NCI-H1417 treated with DMSO at 0.1 percent for 48 hours (cell line): ENCODE results near the gene ZNF780B.
"Not testable (repeated sequence)": the region's sequence is repeated elsewhere in the genome, so short reads cannot be mapped to it uniquely, and the experiment has no call there.

Experiments
- DNase-seq: peaks from one replicate; lab custom pipeline; 2025; lab: John Stamatoyannopoulos, UW

ZNF780B gene

DNA sequence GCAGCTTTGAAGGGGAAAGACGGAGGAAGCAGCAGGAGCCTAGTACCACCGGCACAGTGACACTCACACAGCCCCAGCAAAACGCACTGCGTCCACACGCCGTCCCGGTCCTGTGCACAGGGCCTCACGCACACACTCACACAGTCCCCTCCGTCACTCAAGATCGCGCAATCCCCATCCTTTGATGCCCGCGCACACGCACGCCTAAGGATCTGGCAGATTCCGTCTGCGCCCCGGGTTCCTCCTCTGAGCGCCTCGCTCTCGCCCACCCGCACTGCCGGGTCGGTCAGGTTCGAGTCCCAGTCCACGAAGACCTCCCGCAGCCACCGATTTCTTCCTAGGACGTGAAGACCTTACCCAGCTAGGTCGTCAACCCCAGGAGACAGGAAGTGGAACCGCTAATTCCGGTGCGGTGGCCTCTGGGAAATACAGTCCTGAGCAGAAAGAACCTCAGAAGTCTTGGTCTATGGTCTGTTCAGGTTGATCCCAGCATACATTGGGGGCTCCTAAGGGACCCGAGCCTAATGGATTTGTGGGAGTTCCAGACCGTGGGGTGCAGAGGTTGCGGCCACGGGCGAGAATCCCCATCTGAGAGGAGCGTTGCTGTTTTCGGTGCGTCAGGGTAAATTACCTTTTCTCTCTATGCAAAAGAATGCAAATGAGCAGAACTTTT lies at the start of gene ZNF780B:
ZNF780B (minus strand) TSS at position 400 of the 673 bp plus-strand sequence. CDS start 5,899 bp downstream, outside the sequence.
- no peak for DNase-seq

DNA sequence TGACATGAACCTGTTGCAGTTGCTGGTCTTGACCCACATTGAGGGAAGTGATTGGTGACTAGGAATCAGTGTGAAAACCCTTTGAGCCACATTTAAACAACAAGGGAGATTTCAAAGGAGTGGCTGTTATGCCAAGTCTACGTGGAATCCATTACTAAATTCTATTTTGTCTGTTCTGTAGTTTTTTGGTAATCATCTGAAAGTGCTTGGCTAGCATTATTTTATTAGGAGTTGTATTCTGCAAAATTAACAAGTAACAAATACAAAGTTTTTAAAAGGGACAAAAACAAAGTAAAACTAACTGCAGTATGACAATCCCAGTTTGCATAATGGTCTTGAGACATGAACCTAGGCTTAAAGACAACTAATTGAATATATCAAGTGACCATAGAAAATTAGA lies 48.7 kb upstream of the ZNF780B start:
- DNase-seq = no peak

DNA sequence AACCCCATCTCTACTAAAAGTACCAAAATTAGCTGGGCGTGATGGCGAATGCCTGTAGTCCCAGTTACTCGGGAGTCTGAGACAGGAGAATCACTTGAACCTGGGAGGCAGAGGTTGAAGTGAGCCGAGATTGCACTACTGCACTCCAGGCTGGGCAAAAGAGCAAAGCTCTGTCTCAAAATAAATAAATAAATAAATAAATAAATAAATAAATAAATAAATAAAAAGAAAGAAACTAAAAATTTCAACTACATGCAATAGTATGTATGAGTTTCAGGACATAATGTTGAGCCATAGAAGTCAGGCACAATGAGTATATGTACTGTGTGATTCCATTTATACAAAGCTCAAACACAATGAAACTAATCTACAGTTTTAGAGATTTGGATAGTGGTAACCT lies 47.6 kb upstream of the ZNF780B start:
- DNase-seq = no peak

DNA sequence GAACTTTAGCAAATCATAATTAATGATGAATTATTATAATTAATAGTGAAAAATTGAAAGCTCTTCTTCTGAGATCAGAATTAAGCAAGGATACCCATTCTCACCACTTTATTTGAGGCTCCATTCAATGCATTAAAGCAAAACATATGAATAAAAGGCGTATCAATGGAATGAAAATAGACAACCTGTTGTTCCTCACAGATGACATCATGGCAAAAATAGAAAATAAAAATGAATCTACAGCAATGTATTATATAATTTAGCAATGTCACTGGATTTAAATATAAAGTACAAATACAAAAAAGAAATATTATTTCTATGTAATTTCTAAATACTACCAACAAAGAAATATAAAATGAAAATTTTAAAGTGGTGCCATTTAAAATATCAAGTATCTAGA lies 45.8 kb upstream of the ZNF780B start:
- no peak for DNase-seq

DNA sequence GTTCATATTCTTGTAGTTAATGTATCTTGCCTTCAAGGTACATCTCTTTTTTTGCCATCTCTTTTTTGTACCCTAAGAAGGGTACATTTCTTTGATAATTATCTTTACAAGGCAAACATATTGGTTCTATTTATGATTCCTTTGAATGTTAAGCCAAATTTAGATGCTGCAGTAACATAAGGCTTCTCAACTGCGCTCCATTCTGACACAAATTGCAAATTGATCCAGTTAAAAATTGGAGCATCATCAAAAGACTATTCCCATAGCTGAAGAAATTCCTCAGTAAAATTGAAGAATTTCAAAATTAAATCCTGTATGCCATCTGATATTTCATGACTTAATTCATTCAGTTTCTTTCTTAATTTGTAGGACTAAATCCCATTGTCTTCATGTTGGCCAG lies 37.4 kb upstream of the ZNF780B start:
- no peak for DNase-seq

DNA sequence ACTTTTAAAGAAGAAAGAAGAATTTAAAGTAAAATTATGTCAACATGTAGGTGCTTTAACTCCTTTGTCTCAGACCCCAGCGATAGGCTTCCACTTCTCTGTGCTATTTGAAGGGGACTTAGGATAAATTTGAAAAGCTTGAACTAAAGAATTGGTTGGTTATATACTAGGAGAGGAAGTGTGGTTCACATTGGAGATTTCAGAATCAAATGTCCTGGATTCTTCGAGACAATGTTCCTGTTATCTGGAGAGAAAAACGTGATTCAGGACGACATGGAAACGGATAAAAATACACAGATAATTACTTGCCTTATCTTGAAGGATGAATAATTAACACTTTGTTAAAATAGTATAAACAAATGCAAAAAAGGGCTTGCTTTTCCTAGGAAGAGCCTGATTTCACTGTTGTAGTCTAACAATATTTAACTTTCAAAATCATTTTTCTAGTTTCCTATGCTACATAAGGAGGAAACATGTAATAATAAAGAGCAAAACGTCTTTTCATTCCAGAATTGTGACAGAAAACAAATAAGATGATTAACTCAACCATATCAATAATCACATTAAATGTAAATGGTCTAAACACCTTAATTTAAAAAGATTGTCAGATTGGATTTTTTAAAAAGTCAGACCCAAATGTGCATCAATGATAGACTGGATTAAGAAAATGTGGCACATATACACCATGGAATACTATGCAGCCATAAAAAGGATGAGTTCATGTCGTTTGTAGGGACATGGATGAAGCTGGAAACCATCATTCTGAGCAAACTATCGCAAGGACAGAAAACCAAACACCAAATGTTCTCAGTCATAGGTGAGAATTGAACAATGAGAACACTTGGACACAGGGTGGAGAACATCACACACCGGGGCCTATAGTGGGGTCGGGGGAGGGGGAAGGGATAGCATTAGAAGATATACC lies 35.4 kb upstream of the ZNF780B start:
- DNase-seq = no peak

DNA sequence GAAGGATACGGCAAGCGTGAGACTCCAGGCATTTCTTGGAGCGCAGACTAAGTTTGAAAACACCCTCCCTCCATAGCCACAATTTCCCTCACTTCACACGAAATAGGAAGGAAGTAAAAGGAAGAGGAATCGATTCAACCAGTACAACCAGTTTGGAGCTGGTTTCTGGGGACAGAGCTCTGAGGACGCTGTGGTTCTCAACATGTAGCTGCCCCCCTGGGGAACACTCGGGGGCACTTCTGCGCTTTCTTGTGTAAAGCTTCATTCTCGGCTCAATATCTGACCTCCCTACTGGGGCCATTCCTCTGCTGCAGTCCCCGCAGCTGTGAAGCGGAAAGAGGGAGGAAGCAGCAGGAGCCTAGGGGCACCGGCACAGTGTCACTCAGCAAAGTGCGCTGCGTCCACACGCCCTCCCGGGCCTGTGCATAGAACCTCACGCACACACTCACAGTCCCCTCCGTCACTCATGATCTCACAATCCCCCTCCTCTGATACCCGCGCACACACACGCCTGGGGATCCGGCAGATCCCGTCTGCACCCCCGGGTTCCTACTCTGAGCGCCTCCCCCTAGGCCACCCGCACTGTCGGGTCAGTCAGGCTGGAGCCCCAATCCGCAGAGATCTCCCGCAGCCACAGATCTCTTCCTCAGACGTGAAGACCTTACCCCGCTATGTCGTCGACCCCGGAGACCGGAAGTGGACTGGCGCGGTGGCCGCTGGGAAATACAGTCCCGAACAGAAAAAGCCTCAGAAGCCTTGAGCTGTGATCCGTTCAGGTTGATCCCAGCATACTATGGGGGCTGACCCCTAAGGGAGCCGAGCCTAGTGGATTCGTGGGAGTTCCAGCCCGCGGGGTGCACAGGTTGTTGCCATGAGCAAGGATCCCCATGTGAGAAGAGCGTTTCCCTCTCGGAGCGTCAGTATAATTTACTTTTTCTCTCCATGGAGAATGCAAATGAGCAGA lies 34.5 kb upstream of the ZNF780B start, which contains the start of gene ZNF780A:
ZNF780A (minus strand) TSS at position 703 of the 964 bp plus-strand sequence. CDS start 6,190 bp downstream, outside the sequence.
- DNase-seq = peak; percentile 23

DNA sequence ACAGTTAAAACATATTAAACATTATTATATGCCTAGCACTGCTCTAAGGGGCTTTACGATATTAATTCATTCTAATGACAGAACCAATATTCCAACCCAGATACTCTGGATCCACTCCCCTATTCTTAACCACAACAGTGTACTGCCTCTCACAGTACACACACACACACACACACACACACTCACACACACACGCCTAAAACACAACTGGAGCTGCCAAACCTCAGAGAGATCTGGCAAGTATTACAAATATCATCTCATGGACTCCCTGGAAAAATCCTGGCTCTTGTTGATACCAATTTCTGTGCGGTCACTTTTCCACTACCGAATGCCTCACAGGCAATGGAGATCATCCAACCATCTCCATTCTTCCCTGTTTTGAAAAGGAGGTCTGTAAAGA lies 33.4 kb upstream of the ZNF780B start:
- no peak for DNase-seq

DNA sequence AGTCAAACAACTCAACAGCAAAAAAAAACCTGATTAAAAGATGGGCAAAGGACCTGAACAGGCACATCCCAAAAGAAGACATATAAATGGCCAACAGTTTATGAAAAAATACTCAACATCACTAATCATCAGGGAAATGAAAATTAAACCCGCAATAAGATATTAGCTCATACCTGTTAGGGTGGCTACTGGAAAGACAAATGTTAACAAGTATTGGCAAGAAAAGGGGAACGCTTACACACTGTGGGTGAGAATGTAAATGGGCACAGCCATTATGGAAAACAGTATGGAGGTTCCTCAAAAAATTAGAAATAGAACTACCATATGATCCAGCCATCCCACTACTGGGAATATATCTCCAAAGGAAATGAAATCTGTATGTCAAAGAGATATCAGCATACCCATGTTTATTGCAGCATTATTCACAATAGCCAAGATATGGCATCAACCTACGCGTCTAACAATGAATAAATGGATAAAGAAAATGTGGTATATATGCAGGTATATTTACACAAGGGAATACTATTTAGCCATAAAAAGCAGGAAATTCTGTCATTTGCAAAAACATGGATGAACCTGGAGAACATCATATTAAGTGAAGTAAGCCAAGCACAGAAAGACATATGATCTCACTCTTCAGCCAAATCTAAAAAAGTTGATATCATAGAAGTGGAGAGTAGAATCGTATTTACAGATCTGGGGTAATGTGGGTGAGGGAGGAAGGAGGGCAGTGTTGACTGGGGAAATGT lies 32.4 kb upstream of the ZNF780B start:
- no peak for DNase-seq

DNA sequence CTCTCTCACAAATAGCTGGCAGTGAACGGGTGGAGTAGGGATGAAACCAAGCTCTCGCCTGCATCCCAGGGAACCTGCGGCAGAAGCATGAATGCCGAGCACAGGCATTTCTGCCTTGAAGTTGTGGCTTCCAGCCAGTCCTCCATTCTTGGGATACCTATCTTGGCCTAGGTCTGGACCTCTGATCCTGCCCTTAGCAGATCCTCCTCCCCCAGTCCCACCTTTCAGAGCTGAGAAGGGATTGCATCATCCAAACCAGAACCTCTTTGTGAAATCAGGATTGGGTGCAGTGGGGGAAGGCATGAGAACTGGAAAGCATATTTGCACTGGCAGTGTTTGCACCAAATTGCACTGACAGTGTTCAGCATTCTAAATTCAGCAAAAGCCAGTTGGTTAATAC lies 28.9 kb upstream of the ZNF780B start:
- no peak for DNase-seq

DNA sequence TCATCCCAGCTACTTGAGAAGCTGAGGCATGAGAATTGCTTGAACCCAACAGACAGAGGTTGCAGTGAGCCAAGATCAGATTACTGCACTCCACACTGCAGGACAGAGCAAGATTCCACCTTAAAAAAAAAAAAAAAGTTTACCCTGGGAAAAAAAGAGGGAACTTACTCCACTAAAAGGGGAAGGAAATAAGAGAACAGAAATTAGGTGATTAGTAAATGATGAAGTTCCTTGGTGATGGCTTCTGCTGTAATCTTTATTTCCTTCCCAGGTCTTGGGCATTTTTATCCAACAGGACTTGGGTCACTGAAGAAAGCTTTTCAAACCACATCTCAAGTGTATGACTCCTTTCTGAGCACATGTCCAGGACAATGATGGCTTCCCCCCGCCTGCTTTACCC lies 25.4 kb upstream of the ZNF780B start:
- no peak for DNase-seq

DNA sequence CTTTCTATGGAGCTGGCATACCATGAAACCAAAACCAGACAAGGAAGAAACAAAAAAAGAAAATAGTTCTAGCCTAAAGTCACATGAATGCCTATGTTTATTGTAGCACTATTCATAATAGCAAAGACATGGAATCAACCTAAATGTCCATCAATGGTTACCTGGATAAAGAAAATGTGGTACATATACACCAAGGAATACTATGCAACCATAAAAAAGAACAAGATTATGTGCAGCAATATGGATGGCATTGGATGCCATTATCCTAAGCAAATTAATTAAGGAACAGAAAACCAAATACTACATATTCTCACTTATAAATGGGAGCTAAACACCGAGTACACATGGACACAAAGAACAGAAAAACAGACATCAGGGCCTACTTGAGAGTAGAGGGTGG lies 24.3 kb upstream of the ZNF780B start:
- DNase-seq = no peak

DNA sequence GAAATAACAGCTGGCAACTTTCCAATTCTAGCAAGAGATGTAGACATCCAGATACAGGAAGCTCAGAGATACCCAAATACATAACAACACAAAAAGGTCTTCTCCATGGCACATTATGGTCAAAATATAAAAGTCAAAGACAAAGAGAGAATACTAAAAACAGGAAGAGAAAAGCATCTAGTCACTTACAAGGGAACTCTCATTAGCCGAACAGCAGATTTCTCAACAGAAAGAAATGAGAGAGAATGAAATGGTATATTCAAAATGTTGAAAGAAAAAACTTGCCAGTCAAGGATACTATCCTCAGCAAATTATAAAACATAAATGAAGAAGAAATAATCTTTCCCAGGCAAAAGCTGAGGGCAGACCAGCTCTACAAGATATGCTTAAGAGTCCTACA lies 22.3 kb upstream of the ZNF780B start:
- DNase-seq = no peak

DNA sequence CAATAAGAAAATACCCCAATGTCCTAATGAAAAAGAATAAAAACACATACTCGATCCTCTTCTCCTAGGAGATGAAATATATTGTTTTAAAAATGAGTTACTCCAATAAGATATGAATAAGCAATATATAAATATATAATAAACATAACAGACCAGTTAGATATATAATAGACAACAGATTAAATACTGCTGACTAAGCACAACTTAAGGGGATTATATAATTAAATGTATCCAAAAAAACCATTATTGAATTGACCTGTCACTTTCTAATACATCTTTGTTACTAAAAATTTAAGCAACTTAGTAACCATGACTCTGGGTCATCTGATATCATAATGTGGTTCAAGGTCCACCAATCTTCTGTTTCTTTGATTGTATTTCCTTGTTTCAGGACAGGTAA lies 14.0 kb upstream of the ZNF780B start:
- DNase-seq = no peak

DNA sequence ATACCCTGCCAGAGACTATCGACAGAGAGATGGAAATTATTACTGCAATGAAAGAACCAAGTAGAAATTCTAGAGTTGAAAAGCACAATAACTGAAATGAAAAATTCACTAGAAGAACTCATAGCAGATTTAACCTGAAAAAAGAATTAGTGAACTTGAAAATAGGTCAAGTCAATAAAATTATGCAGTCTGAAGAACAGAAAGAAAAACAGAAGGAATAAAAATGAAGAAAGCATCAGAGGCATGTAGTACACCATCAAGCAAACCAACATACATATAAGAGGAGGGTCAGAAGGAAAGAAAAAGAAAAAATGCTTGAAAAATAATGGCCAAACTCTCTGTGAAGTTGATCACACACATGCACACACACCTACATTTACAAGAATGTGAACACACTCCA lies 3.6 kb upstream of the ZNF780B start:
- DNase-seq = no peak

DNA sequence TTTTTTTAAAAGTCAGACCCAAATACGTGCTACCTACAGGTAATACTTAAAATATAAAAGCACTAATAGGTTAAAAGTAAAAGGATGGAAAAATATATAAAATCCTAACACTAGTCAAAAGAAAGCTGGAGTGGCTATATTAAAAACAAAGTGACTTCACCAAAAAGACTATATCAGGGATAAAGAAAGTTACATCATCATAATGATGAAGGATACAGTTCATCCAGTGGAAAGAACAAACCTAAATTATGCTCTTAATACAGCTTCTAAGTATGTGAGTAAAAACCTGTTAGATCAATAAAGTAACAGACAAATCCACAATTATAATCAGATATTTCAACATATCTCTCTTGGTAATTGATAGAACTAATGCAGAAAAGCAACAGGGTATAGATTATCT lies 1.1 kb upstream of the ZNF780B start:
- no peak for DNase-seq

DNA sequence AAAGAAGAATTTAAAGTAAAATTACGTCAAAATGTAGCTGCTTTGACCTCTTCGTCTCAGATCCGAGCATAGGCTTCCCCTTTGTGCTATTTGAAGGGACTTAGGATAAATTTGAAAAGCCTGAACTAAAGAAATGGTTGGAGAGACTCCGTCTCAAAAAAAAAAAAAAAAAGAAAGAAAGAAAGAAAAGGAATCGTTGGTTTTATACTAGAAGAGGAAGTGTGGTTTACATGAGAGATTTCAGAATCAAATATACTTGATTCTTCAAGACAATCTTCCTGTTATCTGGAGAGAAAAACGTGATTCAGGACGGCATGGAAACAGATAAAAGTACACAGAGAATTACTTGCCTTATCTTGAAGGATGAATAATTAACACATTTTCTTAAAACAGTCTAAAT lies 474 bp upstream of the ZNF780B start:
- DNase-seq = peak; percentile 3

DNA sequence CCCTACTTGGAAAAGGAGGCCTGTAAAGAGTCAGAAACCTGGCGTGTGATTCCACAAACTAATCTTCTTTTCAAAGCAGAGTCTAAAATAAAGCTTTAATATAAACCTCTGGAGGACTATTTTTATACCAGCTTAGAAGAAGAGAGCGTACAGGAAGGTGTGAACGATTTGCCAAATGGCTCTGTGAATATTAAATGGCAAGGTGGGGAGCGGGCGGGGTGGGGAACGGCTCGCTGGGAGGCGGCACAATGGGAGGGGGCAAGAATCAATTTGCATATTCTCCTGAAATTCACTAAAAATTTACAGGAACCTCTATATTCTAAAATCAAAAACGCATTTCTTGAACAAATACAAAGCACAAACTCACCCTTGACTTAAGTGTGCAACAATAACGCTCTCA lies 982 bp downstream of the ZNF780B start:
- no peak for DNase-seq

DNA sequence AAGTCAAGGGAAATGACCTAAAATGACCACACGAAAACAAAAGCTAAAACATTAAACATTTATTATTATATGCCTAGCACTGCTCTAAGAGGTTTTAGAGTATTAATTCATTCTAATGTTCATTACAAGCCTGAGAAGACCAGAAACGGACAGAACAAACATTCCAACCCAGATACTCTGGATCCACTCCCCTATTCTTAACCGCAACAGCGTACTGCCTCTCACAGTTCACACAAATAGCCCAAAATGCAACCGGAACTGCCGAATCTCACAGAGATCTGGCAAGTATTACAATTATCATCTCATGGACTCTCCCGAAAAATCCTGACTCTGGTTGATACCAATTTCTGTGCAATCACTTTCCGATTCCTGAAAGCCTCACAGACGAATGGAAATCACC lies 1.4 kb downstream of the ZNF780B start:
- no peak for DNase-seq

DNA sequence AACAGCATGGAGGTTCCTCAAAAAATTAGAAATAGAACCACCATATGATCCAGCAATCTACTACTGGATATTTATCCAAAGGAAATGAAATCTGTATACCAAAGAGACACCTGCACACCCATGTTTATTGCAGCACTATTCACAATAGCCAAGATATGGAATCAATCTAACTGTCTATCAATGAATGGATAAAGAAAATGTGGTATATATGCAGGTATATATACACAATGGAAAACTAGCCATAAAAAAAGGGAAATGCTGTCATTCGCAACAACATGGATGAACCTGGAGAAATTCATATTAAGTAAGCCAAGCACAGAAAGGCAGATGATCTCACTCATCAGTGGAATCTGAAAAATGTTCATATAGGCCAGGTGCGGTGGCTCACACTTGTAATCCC lies 2.5 kb downstream of the ZNF780B start:
- DNase-seq = no peak

DNA sequence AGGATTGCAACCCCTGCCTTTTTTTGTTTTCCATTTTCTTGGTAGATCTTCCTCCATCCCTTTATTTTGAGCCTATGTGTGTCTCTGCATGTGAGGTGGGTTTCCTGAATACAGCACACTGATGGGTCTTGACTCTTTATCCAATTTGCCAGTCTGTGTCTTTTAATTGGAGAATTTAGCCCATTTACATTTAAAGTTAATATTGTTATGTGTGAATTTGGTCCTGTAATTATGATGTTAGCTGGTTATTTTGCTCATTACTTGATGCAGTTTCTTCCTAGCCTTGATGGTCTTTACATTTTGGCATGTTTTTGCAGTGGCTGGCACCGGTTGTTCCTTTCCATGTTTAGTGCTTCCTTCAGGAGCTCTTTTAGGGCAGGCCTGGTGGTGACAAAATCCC lies 14.3 kb downstream of the ZNF780B start:
- DNase-seq = not testable (repeated sequence)
